Central memory CD8-positive, alpha-beta T cell (primary cell): ENCODE measurements around the gene BMPR1A.
"Not testable (repeated sequence)": the region's sequence is repeated elsewhere in the genome, so short reads cannot be mapped to it uniquely, and the experiment has no call there.

ENCODE experiments used
- ATAC-seq: fragments of 150-1000 bp; cut with Tn5 transposase; replicated peaks from 2 replicates; pipeline ENCODE4 v1.10.0; 2022; ENCODE audit warnings: mild to moderate bottlenecking, moderate FRiP score, moderate number of reproducible peaks; ENCODE audit not compliant: poor library complexity, severe bottlenecking; ENCODE audit errors: extremely low read depth
- DNase-seq, 2 donors: peaks; one replicate each; pipeline ENCODE4 v3.0.0; 2021; ENCODE audit warnings: low spot score in 2 of 2
- H3K27ac Mint-ChIP-seq: one replicate; pipeline ENCODE4 v1.8.0; 2022; ENCODE audit warnings: low read depth, mild to moderate bottlenecking, moderate library complexity, mixed read lengths
- H3K27me3 Mint-ChIP-seq: one replicate; pipeline ENCODE4 v1.8.0; 2022; ENCODE audit warnings: mixed read lengths
- H3K36me3 Mint-ChIP-seq: one replicate; pipeline ENCODE4 v1.8.0; 2022; ENCODE audit warnings: mild to moderate bottlenecking, moderate library complexity, mixed read lengths; ENCODE audit not compliant: insufficient read depth
- H3K4me1 Mint-ChIP-seq: one replicate; pipeline ENCODE4 v1.8.0; 2022; ENCODE audit warnings: mixed read lengths
- H3K4me3 Mint-ChIP-seq: one replicate; pipeline ENCODE4 v1.8.0; 2022; ENCODE audit warnings: mild to moderate bottlenecking, moderate library complexity, mixed read lengths
- H3K9me3 Mint-ChIP-seq: one replicate; pipeline ENCODE4 v1.8.0; 2022; ENCODE audit warnings: mixed read lengths

The BMPR1A gene

DNA sequence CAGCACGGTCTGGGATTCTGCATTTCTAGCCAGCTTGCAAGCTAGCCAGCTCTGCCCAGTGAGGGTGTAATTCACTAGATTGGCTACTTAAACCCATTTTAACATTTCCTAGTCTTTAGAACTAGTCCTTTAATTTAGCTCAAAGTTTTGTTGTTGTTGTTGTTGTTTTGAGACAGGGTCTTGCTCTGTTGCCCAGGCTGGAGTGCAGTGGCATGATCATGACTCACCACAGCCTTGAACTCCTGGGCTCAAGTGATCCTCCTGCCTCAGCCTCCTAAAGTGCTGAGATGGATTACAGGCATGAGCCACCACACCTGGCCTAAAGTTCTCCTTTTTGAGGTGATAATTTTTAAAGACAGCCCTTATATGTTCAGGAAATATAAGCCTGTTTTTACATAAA lies 94.1 kb downstream of the BMPR1A start:
- no peak for DNase-seq
- no peak overlapping the region for H3K4me3 Mint-ChIP-seq
- H3K4me1 Mint-ChIP-seq = no peaks in the 10 kb centered on the region
- no peak overlapping the region for H3K27ac Mint-ChIP-seq
- H3K36me3 Mint-ChIP-seq = peaks cover 6% of the 10 kb centered on the region
- H3K9me3 Mint-ChIP-seq = no peaks in the 10 kb centered on the region
- H3K27me3 Mint-ChIP-seq = no peaks in the 10 kb centered on the region
- no peak for ATAC-seq

DNA sequence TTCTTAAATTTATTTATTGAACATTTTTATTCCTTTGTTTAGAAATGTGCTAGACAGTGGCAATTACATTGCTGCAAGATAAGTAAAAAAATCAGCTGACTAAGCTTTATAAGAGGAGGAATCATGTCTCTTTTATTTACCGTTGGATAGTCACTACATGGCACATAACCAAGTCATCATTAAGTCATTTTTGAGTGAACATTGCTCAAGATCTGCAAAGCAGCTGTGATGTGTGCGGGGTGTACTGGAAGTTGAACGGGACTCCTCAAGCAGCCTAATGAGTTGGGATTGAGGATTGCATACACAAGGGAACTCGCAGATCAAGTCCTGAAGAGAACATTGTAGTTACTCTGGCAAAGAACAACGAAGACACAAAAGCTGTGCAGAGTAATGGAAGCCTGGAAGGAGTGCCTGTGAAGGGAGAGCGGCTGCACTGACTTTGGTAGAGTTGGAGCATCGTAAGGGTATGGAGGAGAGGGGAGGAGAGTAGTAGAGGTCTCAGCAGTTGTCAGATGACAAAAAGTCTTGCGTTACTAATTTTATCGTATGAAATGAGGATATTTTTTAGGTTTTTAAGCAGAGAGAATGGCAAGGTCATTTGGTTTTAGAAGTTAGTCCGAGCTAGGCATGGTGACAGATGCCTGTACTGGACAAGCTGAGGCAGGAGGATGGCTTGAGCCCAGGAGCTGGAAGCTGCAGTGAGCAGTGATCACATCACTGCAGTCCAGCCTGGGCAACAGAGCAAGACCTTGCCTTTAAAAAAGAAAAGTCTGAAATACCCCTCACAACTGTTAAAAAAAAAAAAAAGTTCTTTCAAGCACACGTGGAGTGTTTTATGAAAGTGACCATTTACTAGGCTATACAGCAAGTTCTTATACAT lies 95.1 kb downstream of the BMPR1A start:
- DNase-seq = no peak
- ATAC-seq = no peak
- Mint-ChIP-seq H3K36me3 (peaks cover 6% of the 10 kb centered on the region), H3K27ac (no peak overlapping the region), H3K9me3 (no peaks in the 10 kb centered on the region), H3K27me3 (no peaks in the 10 kb centered on the region), H3K4me3 (no peak overlapping the region), H3K4me1 (no peaks in the 10 kb centered on the region)

DNA sequence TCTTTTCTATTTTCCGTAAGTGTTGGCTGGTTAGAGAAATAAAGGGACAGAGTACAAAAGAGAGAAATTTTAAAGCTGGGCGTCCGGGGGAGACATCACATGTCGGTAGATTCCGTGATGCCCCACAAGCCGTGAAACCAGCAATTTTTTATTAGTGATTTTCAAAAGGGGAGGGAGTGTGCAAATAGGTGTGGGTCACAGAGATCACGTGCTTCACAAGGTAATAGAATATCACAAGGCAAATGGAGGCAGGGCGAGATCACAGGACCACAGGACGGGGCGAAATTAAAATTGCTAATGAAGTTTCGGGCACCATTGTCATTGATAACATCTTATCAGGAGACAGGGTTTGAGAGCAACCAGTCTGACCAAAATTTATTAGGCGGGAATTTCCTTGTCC lies 97.2 kb downstream of the BMPR1A start:
- ATAC-seq, H3K9me3 Mint-ChIP-seq, H3K36me3 Mint-ChIP-seq, DNase-seq, H3K4me3 Mint-ChIP-seq, H3K27ac Mint-ChIP-seq, H3K4me1 Mint-ChIP-seq, H3K27me3 Mint-ChIP-seq: not testable (repeated sequence)

DNA sequence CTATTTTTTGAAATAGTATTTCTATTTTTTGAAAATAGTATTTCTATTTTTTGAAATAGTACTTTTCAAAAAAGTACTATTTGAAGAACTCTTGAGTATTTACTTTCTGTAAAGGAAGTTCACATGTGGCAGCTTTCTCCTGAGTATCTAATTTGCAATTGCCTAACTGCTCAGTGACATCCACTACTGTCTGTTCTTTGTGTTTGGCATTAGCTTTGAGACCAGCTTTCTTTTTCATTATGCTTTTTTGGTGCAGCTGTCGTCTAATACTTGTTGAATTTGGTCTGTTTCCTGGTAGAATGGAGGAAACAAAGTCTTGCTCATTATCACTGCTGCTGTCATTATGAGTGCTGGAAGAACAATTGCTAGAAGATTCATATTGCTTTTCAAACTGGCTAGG lies 99.1 kb downstream of the BMPR1A start:
- ATAC-seq = no peak
- Mint-ChIP-seq H3K36me3 (peaks cover 4% of the 10 kb centered on the region), H3K27ac (no peak overlapping the region), H3K4me3 (no peak overlapping the region), H3K9me3 (no peaks in the 10 kb centered on the region), H3K27me3 (no peaks in the 10 kb centered on the region), H3K4me1 (no peaks in the 10 kb centered on the region)
- no peak for DNase-seq

DNA sequence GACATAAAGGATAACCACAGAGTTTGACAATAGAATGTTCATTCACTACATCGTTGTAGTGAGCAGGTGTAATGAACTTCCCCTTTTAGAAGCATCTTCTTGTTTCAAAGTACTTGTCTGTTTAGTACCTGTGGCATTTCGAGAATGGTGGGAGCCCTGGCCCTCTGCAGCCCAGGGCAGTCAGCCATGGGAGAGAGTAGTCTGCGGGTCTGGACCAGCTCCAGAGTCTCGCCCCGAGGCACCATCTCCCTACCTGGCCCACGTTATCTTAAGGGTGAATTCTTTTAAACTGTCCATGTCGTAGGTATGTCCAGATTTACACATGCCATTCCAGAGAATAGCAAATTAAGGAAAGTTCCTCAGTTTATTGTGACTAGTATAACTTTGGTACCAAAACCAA lies 99.7 kb downstream of the BMPR1A start:
- Mint-ChIP-seq H3K27ac (no peak overlapping the region), H3K4me3 (no peak overlapping the region), H3K9me3 (no peaks in the 10 kb centered on the region), H3K36me3 (peaks cover 4% of the 10 kb centered on the region), H3K27me3 (no peaks in the 10 kb centered on the region), H3K4me1 (no peaks in the 10 kb centered on the region)
- no peak for ATAC-seq
- DNase-seq = no peak

DNA sequence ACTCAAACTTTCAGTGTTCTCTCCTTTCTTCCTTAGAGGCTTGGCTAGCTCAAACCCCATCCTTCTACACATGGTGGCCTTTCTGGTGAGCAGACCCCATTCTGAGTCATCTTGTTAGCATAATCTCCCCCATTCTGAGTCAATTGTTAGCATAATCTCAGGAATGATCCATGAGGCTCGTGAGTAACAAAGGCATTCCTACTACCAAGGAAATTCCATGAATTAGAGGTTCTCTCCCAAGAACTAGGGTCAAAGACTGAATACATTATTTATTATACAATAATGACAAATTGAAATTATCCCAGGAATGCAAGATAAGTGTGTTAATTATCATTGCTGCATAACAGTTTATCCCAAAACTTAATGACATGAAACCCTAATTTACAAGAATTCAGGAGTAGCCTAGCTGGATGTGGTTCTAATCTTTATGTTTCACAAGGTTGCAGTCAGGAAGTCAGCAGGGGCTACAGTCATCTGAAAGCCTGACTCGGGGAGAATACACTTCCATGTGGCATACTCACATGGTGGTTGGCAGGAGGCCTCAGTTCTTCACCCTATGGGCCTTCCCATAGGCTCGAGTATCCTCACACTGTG lies 100.8 kb downstream of the BMPR1A start:
- no peak for ATAC-seq
- Mint-ChIP-seq H3K9me3 (no peaks in the 10 kb centered on the region), H3K36me3 (peaks cover 3% of the 10 kb centered on the region), H3K4me1 (no peaks in the 10 kb centered on the region), H3K4me3 (no peak overlapping the region), H3K27ac (no peak overlapping the region), H3K27me3 (no peaks in the 10 kb centered on the region)
- DNase-seq = no peak

DNA sequence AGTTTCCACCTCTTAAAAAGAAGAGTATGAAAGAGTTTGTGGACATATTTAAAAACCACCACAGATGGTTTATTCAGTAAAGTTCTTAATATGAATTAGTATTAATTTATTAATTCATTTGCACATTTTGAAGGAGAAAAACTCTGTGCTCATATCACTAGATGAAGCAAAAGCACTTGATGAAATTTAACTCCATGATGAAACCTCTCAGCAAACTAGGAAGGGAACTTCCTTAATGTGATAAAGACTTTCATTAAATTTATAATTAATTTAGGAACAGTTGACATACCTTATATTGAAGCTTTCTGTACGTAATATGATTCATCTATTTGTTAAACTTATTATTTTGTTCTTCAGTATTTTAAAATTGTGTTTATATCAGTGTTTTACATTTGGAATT lies 101.6 kb downstream of the BMPR1A start:
- ATAC-seq = no peak
- H3K4me3 Mint-ChIP-seq = no peak overlapping the region
- H3K9me3 Mint-ChIP-seq = no peaks in the 10 kb centered on the region
- H3K36me3 Mint-ChIP-seq = peaks cover 5% of the 10 kb centered on the region
- no peak overlapping the region for H3K27ac Mint-ChIP-seq
- H3K4me1 Mint-ChIP-seq = no peaks in the 10 kb centered on the region
- no peaks in the 10 kb centered on the region for H3K27me3 Mint-ChIP-seq
- no peak for DNase-seq

DNA sequence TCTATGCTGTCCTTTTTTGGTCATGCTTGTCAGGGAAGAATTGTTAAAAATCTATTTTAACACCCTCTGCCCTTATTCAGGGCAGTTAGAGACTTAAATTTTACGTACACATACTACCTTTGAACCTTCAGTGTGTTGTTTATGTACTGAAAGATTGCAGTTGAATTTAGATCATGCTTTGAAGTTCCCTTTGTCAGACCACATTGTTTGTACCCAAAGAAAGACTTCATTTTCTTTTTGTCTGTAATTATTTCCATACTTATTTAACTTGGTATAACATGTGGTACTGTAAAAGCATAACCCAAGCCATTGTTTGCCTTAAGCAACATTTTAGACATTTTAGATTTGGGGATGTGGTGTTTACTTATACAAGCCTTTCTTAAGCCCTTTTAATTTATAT lies 104.9 kb downstream of the BMPR1A start:
- ATAC-seq = no peak
- no peaks in the 10 kb centered on the region for H3K27me3 Mint-ChIP-seq
- no peak overlapping the region for H3K4me3 Mint-ChIP-seq
- peaks cover 5% of the 10 kb centered on the region for H3K36me3 Mint-ChIP-seq
- H3K27ac Mint-ChIP-seq = no peak overlapping the region
- H3K9me3 Mint-ChIP-seq = no peaks in the 10 kb centered on the region
- DNase-seq = no peak
- peaks cover 6% of the 10 kb centered on the region for H3K4me1 Mint-ChIP-seq

DNA sequence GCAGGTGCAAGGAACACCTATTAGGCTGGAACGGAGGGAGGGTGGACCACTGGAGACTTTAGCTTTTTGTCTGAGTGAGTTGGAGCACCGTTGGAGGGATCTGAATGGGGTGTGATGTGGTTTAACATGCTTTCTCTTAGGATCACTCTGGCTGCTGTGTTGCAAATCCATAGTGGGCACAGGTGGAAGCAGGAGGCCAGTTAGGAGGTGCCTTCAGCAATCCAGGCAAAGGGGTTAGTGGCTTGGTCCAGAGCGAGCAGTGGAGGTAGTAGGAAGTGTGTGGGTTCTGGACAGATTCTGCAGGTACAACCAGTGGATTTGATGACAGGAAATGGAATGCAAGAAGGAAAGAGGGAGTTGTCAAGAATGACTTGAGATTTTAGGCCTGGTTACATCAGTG lies 106.0 kb downstream of the BMPR1A start:
- H3K4me1 Mint-ChIP-seq = peaks cover 6% of the 10 kb centered on the region
- H3K27ac Mint-ChIP-seq = no peak overlapping the region
- no peak overlapping the region for H3K4me3 Mint-ChIP-seq

DNA sequence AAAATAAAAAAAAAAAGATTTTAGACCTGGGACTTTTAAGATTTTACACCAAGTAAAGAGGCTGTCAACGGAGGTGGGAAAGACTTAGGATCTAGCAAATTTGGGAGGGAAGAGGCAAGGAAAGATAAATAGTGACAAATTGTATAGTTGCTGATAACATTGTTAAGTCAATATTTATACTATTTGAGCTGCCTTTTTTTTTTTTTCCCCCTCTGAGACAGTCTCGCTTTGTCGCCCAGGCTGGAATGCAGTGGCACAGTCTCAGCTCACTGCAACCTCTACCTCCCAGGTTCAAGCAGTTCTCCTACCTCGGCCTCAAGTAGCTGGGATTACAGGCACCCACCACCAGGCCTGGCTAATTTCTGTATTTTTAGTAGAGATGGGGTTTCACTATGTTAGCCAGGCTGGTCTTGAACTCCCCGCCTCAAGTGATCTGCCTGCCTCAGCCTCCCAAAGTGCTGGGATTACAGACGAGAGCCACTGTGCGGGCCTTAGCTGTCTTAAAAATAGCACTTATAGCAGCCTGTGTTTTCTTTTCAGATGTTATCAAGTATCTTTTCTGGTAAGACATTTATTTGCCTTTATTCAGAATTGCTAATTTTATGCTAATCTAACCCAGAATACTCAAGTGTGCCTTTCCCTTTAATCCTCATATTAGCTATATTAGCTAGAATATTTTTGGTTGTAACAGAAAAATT lies 106.5 kb downstream of the BMPR1A start:
- DNase-seq = no peak
- peaks cover 4% of the 10 kb centered on the region for H3K36me3 Mint-ChIP-seq
- ATAC-seq = no peak
- H3K4me3 Mint-ChIP-seq = no peak overlapping the region
- H3K9me3 Mint-ChIP-seq = no peaks in the 10 kb centered on the region
- no peaks in the 10 kb centered on the region for H3K27me3 Mint-ChIP-seq
- H3K4me1 Mint-ChIP-seq = peaks cover 6% of the 10 kb centered on the region
- H3K27ac Mint-ChIP-seq = no peak overlapping the region

More for the DNA sequence above, 106.0 kb downstream of the BMPR1A start:
- Mint-ChIP-seq H3K36me3 (peaks cover 5% of the 10 kb centered on the region), H3K27me3 (no peaks in the 10 kb centered on the region), H3K9me3 (no peaks in the 10 kb centered on the region)
- DNase-seq (no peak), ATAC-seq (no peak)

DNA sequence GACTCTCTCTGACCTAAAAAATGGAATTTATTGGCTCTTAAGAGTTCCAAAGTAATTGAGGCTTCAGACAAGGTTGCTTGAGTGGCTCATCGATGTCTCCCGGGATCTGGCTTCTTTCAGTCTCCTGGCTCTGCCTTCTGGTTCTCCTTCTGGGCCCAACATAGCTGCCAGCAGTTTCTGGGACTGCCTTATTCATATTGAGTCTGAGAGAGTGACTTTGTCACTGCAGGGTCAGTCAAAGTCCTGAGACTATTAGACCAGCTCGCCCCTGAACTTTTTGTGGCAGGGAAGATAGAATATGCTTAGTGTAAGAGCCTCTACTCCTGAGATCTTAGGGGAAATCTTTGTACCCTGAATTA lies 107.0 kb downstream of the BMPR1A start:
- DNase-seq (no peak), ATAC-seq (no peak)
- Mint-ChIP-seq H3K4me1 (peaks cover 6% of the 10 kb centered on the region), H3K27me3 (no peaks in the 10 kb centered on the region), H3K9me3 (no peaks in the 10 kb centered on the region), H3K4me3 (no peak overlapping the region), H3K27ac (no peak overlapping the region), H3K36me3 (peaks cover 4% of the 10 kb centered on the region)

DNA sequence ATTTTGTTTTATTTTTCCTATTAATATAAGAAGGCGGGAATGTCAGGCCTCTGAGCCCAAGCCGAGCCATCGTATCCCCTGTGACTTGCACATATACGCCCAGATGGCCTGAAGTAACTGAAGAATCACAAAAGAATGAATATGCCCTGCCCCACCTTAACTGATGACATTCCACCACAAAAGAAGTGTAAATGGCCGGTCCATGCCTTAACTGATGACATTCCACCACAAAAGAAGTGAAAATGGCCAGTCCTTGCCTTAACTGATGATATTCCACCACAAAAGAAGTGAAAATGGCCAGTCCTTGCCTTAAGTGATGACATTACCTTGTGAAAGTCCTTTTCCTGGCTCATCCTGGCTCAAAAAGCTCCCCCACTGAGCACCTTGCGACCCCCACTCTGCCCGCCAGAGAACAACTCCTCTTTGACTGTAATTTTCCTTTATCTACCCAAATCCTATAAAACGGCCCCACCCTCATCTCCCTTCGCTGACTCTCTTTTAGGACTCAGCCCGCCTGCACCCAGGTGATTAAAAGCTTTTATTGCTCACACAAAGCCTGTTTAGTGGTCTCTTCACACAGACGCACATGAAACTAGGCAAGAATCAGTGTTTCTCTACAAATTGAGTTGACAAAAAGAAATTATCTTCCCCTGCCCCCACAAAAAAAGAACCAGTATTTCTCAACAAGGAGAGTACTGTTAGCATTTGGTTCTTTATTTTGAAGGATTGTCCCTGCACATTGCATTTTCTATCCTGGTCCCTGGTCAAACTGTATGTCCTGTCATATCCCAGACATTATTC lies 108.8 kb downstream of the BMPR1A start:
- not testable (repeated sequence) for H3K9me3 Mint-ChIP-seq, DNase-seq, H3K36me3 Mint-ChIP-seq, ATAC-seq, H3K4me3 Mint-ChIP-seq, H3K27me3 Mint-ChIP-seq, H3K4me1 Mint-ChIP-seq
- H3K27ac Mint-ChIP-seq = peak overlapping the region; percentile 27
